HCEC 1CT (cell line): ENCODE results near the gene EPHB2.

Experiments used
- DNase-seq: peaks from one replicate; pipeline ENCODE4 v3.0.0-alpha.2; 2017

Gene EPHB2

DNA sequence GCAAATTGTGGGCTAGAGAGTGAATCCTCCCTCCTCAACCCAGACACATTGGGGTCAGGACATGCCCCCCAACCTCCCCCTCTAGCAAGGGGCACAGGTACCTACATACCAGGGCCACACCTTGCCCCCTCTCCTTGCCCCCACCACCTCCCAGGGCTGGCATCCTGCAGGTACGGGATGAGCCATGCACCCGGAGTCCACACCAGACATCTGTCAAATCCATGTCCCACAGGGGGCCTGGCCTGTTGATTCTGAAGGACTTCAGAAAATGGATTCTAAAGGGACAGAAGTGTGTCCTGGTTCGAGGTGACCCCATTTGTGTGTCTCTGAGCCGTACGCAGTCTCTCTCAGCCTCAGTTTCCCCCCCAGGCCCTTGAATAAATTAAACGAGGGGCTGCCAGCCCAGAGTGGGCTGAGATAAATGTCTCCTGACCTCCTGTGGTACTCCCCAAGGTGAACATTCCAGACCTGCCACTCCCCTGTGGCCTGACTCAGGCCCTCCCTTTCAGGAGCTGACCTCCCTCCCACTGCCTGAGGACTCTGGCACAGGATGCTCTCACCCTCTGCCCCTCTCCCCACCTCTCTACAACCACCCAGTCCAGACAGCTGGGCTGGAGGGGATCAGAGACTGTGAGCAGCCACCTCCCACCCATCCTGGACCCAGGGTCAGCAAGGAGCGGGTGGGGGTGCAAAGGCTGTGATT is 94.5 kb downstream of the EPHB2 start:
- no peak for DNase-seq

DNA sequence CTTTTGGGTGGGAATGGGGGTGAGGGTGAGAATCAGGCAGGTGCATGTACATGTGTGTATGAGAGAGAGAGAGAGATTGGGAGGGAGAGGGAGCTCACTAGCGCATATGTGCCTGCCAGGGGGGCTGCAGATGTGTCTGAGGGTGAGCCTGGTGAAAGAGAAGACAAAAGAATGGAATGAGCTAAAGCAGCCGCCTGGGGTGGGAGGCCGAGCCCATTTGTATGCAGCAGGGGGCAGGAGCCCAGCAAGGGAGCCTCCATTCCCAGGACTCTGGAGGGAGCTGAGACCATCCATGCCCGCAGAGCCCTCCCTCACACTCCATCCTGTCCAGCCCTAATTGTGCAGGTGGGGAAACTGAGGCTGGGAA is 95.0 kb downstream of the EPHB2 start:
- DNase-seq = no peak

- no peak for DNase-seq
Measured at GRCh38 chr1:22806584-22806983, 95.9 kb downstream of the EPHB2 start.

DNA sequence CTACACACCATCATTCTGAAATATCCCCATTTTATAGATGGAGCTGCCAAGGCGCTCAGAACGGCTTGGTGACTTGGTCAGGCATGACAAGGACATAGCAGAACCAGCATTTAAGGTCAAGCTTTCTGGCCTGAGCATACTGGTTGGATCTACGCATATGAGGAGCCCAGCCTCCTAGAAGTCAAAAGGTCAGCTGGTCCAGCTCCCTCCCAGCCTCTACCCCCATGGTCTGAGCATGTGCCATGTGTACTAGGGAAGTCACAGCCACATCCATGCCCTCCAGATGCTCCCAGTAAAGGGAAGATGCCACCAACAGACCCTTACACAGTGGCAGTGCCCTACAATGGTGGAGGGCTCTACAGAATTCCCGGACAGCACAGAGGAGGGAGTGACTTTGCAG is 96.7 kb downstream of the EPHB2 start:
- DNase-seq = no peak

DNA sequence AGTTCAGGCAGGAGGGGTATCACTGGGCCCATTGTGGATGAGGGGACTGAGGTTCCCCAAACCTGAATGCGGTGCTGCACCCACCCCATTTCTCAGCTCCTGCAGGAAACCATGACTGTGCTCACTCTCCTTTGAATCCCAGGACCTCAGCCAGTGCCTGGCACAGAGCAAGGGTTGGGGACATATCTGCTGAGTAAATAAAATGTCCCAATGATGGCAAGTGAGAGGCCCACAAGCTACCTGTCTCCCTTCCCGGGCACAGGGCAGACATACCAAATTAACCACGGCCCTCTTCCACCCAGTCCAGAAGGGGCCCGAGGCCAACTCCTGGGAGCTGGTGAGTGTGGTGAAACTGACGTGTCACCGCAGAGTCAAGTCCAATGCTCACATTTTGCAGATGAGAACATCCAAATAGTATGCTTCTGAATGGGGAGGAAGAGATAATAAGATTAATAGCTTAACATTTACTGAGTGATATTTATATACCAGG is 97.6 kb downstream of the EPHB2 start:
- peak; percentile 73 for DNase-seq

GRCh38 chr1:22808676-22809483 is 98.2 kb downstream of the EPHB2 start:
- peak; percentile 75 for DNase-seq

- DNase-seq = no peak
Measured at GRCh38 chr1:22809783-22810182, 99.1 kb downstream of the EPHB2 start.

DNA sequence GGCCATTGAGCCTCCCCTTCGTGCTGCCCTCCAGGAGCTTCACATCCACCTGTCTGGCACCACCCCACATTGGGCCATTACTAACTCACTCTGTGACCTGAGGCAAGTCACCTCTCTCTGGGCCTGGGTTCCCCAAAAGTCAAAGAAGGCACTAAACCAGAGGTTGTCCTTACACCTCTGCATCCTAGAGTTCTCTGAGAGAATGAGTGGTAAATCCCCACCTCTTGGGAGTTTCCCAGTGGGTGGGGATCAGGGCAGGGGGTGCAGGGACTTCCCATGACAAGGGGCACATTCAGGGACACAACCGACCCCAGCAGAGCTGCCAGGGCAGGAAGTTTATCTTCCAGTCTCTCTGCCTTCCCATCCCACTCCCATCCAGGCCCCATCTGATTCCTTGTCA is 99.7 kb downstream of the EPHB2 start:
- no peak for DNase-seq

DNA sequence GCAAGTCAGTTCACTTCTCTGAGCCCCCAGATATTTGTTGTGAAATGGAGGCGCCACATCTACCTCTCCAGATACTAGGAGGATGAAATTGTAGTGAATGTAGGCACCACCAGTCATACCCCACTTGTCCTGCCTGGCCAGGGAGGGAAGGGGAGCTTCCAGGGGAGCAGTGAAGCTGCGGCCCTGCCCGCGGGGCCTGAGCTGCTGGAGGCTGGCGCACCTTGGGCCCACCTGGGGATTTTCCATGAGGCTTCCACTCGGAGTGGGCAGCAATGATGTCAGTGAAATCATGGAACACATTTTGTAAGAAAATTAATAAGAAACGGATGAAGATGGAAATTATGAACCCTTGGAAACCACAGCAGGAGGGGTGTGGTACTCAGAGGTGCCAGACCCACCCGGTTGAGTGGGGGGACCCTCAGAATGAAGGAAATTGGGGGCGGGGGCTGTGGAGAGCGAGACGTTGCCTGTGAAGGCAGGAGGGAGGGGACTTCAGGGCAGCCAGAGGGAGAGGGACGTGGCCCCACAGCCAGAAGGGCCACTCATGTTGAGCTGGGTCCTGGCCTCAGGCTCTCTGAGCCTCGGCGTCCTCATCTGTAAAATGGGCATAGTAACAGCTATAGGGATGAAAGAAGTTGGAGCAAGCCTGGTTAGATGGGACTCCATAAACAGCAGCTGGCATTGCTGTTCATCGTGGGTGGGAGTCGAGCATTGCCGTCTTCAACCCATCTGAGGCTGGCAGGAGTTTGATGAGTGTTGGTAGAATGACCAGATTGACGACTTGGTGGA is 101.6 kb downstream of the EPHB2 start:
- DNase-seq = no peak

DNA sequence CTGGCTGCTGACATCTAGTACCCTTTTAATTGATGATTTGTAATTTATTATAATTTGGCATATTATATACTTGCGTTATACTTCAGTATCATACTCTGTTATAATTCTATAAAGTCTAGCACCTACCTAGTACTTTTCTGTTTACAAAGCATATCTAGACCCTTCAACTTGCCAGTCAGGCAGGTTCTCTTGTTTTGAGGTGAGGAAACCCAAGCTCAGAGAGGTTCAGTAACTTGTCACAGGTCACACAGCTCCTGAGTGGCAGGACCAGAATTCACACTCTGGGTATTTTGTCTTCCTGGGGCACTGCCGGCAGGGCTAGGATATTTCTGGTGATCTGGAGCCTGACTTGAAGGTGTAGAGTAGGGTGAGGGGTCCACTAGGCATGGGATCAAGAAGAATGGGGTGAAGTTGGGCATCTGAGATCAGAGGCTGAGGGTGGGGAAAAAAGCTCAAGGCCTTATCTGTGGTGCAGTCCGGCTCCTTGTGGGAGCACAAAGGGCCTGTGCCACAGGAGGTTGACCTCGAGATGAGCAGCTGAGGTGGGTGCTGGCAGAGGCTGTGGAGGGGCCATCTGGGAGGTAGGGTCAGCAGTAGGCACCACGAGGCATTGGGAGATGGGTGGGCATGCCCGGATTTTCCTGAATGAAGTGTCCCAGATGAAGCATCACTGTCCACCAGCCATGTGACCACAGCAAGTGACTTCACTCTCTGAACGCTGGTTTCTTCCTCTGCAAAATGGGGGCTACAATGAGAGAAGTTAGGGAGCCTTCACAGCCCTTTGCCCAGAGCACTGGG is 102.6 kb downstream of the EPHB2 start:
- DNase-seq = no peak

GRCh38 chr1:22814176-22815042 is 103.8 kb downstream of the EPHB2 start:
- no peak for DNase-seq

- no peak for DNase-seq
Measured at GRCh38 chr1:22815043-22815365, 104.4 kb downstream of the EPHB2 start.

DNA sequence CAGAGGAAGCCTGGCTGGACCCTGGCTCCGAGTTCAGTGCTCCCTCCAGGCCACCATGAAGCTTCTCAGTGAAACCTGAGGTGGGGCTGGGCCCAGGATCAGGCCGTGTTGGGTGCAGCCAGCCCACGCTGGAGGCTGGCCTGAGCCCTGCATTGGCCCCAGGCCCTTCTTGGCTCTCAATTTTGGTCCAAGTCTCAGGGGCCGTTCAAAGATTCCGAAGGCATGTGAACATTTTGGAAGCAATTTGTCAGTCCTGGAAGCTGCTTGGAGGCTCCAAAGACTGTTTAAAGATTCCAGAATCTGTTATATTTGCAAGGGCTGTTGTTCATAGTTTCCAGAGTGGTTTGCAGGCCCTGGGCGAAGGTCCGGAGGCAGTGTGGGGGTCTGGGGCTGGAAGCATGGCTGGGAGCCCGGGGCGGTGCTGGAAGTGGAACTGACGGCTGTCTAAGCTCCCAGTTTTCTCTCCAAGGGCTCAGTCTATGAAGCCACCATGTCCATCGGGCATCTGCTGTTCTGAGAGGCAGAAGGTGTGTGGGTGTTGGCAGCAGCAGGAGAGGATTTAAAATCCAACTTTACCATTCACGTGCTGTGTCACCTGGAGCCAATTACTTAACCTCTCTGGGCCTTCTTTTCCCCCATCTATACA is 104.9 kb downstream of the EPHB2 start:
- DNase-seq = no peak

GRCh38 chr1:22816067-22816775 is 105.6 kb downstream of the EPHB2 start:
- no peak for DNase-seq

DNA sequence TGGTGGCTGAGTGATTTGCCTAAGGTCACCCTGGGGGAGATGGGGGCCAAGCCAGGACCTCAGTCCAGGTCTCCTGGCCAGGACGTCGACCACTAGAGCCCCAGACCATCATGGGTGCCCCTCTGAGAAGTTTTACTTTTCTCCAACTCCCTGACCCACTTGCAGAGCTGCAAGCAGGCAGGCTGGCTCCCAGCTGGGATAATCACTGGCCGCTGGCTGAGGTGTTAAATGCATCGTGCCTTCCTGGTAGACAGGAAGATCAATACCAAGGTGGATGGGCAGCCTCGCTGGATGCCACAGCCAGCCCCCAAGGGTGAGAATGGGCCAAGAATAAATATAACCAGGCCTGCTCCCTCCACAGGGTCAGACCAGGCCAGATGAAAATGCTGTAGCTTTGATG is 106.2 kb downstream of the EPHB2 start:
- DNase-seq = no peak

DNA sequence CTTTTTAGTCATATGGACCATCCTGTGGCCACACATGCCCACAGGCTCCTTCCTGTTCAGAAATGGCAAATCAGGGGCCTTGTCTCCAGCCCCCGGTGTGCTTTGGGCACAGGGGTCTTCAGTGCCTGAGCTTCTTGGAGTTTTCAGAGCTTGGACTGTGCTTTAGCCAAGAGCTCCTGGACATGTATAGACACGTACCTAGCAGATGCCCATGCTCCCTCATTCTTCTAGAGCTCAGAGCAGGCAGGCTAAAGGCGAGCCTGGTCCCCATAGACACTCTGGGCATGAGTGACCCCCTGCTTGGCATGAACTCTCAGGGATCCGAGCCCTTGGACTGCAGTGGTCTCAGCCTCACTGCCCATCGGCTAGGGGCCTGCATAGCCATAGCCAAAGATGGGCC is 106.8 kb downstream of the EPHB2 start:
- no peak for DNase-seq

GRCh38 chr1:22818061-22818770 is 107.6 kb downstream of the EPHB2 start:
- no peak for DNase-seq

DNA sequence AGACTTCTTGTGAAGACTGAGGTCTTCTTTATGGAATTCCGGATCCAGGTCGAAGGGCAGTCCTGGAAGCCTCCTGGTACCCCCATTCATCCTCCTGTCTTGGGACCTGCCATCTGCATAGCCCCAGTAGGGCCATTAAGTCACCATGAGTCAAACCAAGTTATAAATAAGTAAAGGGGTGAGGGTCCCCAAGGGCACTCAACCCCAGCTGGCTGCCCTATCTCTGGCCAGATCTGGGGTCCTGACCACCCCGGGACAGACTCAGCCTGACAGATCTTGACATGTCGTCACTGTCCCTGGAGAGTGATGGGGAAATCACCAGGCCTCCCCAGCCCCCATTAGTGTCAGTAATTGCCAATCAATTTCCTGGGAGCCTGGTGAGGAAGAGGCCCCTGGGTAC is 108.7 kb downstream of the EPHB2 start:
- no peak for DNase-seq

- DNase-seq = no peak
Measured at GRCh38 chr1:22821027-22821426, 110.4 kb downstream of the EPHB2 start.

DNA sequence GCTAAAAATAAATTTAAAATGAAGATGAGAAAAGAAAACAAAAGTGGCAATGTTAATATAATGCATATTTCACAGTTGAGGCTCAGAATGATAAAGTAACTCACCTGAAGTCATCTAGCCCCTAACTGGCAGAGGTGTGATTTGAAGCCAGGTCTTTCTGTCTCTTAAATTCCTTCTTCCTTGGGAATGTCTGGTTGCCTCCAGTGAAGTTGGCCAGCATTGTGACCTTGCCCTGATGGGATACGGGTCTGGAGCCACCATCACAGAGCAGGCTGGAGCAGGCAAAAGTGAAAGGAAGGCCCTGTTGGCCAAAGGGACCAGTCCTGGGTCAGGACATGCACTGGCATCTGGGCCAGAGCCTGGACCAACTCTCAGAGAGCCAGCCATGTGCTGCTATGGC is 111.7 kb downstream of the EPHB2 start:
- no peak for DNase-seq
